DOHH2 (cell line): ENCODE measurements around the gene SLC8A1.

Experiments
- H3F3A ChIP-seq: fragments of 200-600 bp; sonication (generic), shearing (Covaris generic); 2 replicates; pipeline ENCODE4 v1.6.0; 2016; ENCODE audit warnings: antibody characterized with exemption, mild to moderate bottlenecking; ENCODE audit not compliant: control insufficient read depth, insufficient read depth
- H3K27ac ChIP-seq: fragments of 200-600 bp; sonication (generic); 2 replicates; pipeline ENCODE4 v1.5.1; 2014; ENCODE audit warnings: low read depth, mild to moderate bottlenecking, low read length, moderate library complexity
- H3K27me3 ChIP-seq: fragments of 200-600 bp; sonication (generic); 2 replicates; pipeline ENCODE4 v1.6.1; 2014; ENCODE audit warnings: mild to moderate bottlenecking, low read length, mixed read lengths; ENCODE audit not compliant: control insufficient read depth
- H3K36me3 ChIP-seq: fragments of 200-600 bp; sonication (generic); 2 replicates; pipeline ENCODE4 v1.6.1; 2014; ENCODE audit warnings: mild to moderate bottlenecking, low read length, moderate library complexity, mixed read lengths; ENCODE audit not compliant: control insufficient read depth
- H3K4me1 ChIP-seq: fragments of 200-600 bp; sonication (generic); 2 replicates; pipeline ENCODE4 v1.6.1; 2014; ENCODE audit warnings: mild to moderate bottlenecking, low read length, mixed read lengths; ENCODE audit not compliant: control insufficient read depth
- H3K4me2 ChIP-seq: fragments of 200-600 bp; sonication (generic); 2 replicates; pipeline ENCODE4 v1.6.0; 2014; ENCODE audit warnings: mild to moderate bottlenecking, low read length, moderate library complexity
- H3K4me3 ChIP-seq: fragments of 200-600 bp; sonication (generic); 2 replicates; pipeline ENCODE4 v1.5.1; 2014; ENCODE audit warnings: mild to moderate bottlenecking, low read length, mixed read lengths
- H3K79me2 ChIP-seq: fragments of 200-600 bp; sonication (generic); 2 replicates; pipeline ENCODE4 v1.6.1; 2014; ENCODE audit warnings: mild to moderate bottlenecking, low read length, mixed read lengths; ENCODE audit not compliant: control insufficient read depth
- H3K9me2 ChIP-seq: fragments of 200-600 bp; sonication (generic); replicated peaks from 2 replicates; pipeline ENCODE4 v1.6.1; 2014; ENCODE audit warnings: mild to moderate bottlenecking, low read length, mixed read lengths; ENCODE audit not compliant: control insufficient read depth
- H3K9me3 ChIP-seq: fragments of 200-600 bp; sonication (generic); 2 replicates; pipeline ENCODE4 v1.6.1; 2014; ENCODE audit warnings: antibody characterized with exemption, low read length, mixed read lengths; ENCODE audit not compliant: control insufficient read depth, insufficient read depth
- H4K20me1 ChIP-seq: fragments of 200-600 bp; sonication (generic); 2 replicates; pipeline ENCODE4 v1.6.0; 2014; ENCODE audit warnings: low read depth, mild to moderate bottlenecking, antibody characterized with exemption, low read length, moderate library complexity; ENCODE audit not compliant: control insufficient read depth, insufficient read depth
- EZH2phosphoT487 ChIP-seq: fragments of 200-600 bp; sonication (generic); IDR thresholded peaks from 2 replicates; pipeline ENCODE4 v1.6.1; 2017; ENCODE audit warnings: borderline replicate concordance, mild to moderate bottlenecking, antibody characterized with exemption, low read length, moderate library complexity, mixed read lengths
- TF ChIP-seq, protein P1 (sequence below): fragments of 200-600 bp; sonication (generic); IDR thresholded peaks from one replicate; pipeline ENCODE4 v1.5.1; 2014; ENCODE audit warnings: antibody characterized with exemption, mild to moderate bottlenecking, low read depth, low read length; ENCODE audit not compliant: poor library complexity, severe bottlenecking

Gene SLC8A1

DNA sequence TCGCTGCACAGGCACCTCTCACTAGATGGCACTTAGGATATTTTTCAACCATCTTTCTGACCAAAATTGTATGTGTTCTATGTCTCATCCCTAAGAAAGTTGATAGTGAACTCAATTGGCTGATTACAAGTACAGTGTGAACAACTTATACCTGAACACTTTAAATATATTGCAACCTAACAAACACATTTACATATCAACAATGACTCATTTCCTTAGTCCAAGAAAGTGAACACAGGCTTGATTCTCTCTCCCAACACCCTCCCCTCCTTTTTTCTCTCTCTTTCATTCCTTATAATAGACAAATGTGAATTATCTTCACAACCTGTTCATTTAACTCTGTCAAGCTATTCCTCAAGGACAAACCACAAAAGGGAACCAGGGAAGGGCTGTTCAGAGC is 192.0 kb downstream of the SLC8A1 start:
- Histone ChIP-seq H3K79me2 (peaks cover 44% of the 10 kb centered on the region), H3K4me1 (peaks cover 72% of the 10 kb centered on the region), H3K9me2 (no peaks in the 10 kb centered on the region), H4K20me1 (no peaks in the 10 kb centered on the region), H3K4me3 (peak overlapping the region; percentile 43), H3K9me3 (peaks cover 4% of the 10 kb centered on the region; the same call in 1 of the 2 replicates), H3F3A (peaks cover 15% of the 10 kb centered on the region), H3K27ac (peak overlapping the region; percentile 59), H3K36me3 (peaks cover 10% of the 10 kb centered on the region), H3K27me3 (no peaks in the 10 kb centered on the region), H3K4me2 (peak overlapping the region; percentile 61)
- TF ChIP-seq, protein P1, sequence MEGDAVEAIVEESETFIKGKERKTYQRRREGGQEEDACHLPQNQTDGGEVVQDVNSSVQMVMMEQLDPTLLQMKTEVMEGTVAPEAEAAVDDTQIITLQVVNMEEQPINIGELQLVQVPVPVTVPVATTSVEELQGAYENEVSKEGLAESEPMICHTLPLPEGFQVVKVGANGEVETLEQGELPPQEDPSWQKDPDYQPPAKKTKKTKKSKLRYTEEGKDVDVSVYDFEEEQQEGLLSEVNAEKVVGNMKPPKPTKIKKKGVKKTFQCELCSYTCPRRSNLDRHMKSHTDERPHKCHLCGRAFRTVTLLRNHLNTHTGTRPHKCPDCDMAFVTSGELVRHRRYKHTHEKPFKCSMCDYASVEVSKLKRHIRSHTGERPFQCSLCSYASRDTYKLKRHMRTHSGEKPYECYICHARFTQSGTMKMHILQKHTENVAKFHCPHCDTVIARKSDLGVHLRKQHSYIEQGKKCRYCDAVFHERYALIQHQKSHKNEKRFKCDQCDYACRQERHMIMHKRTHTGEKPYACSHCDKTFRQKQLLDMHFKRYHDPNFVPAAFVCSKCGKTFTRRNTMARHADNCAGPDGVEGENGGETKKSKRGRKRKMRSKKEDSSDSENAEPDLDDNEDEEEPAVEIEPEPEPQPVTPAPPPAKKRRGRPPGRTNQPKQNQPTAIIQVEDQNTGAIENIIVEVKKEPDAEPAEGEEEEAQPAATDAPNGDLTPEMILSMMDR: no peak
- no peak for TF ChIP-seq EZH2phosphoT487

DNA sequence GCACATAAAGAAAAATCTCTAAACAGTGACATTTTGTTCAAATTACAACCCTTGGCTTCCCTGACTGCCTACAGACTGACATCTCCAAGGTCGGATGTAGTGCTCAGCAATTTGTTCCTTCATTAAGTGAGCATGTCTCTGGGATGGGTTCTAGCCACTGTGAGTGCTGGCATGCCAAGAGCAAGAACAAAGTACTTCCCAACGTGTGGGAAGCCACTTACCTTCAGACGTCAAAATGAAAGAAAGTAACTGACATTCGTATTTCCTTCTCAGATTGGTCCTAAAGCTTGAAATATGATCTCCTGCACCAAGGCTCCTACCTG is 193.8 kb downstream of the SLC8A1 start:
- no peak overlapping the region for H3K4me2 ChIP-seq
- H3K4me3 ChIP-seq: no peak overlapping the region
- no peaks in the 10 kb centered on the region for H3K27me3 ChIP-seq
- peaks cover 15% of the 10 kb centered on the region for H3F3A ChIP-seq
- H3K9me3 ChIP-seq: peaks cover 3% of the 10 kb centered on the region; the same call in 1 of the 2 replicates
- H3K27ac ChIP-seq: no peak overlapping the region
- 0 out of 2 replicates have a peak, but pooled peaks cover 8% of the 10 kb centered on the region for H3K36me3 ChIP-seq
- H3K4me1 ChIP-seq: peaks cover 77% of the 10 kb centered on the region
- peaks cover 44% of the 10 kb centered on the region for H3K79me2 ChIP-seq
- H3K9me2 ChIP-seq: no peaks in the 10 kb centered on the region
- no peaks in the 10 kb centered on the region for H4K20me1 ChIP-seq
- TF ChIP-seq EZH2phosphoT487: no peak
- TF ChIP-seq, protein P1: no peak

DNA sequence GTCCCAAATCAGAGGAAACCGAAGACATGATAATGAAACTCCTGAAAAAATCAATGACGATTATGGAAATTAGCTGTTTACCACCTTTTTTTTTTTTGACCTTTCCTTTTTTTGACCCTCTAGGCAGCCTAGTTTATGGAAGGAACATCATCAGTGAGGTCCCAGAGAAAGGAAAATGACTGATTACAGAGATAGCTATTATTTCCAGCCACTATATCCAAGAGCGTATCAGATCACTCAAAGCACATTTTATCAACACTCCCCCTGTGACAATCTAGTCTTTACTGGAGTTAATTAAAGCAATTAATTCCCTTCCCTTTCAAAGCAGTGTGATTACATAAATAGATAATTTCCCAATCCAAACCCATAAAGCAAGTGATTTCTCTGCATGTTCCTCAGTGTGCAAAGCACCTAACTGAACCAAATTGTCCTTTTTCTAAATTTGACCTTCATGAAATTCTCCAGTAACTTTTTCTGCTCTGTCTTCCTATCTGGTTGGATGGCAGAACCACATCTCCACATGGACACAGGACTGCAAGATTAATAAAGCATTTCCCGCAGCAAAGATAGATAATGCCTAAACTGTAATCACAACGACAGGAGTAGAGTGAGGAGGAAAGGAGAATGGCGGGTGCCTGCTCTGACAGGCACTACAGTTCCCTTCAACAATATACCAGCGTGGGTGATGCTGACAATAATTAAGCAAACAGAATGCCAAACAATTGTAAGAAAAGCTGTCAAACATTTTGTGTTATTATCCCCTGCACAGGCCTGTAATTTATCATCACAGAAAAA is 194.4 kb downstream of the SLC8A1 start:
- no peaks in the 10 kb centered on the region for H4K20me1 ChIP-seq
- peaks cover 15% of the 10 kb centered on the region for H3F3A ChIP-seq
- H3K4me1 ChIP-seq: peaks cover 72% of the 10 kb centered on the region
- no peak overlapping the region for H3K4me3 ChIP-seq
- H3K9me2 ChIP-seq: no peaks in the 10 kb centered on the region
- H3K4me2 ChIP-seq: no peak overlapping the region
- H3K9me3 ChIP-seq: no peaks in the 10 kb centered on the region
- TF ChIP-seq EZH2phosphoT487: no peak
- TF ChIP-seq, protein P1: no peak
- H3K36me3 ChIP-seq: 0 out of 2 replicates have a peak, but pooled peaks cover 3% of the 10 kb centered on the region
- no peak overlapping the region for H3K27ac ChIP-seq
- H3K27me3 ChIP-seq: no peaks in the 10 kb centered on the region
- H3K79me2 ChIP-seq: peaks cover 39% of the 10 kb centered on the region
